HepG2 (cell line): ENCODE results near the gene NPDC1. TPM values are rescaled to one million over a fixed set of nuclear protein-coding genes. Genes with fewer than 3 reads are reported as not detected.

Experiments used
- HNF4A ChIP-seq: sonication (generic); formaldehyde crosslinking; IDR thresholded peaks from 2 replicates; pipeline ENCODE4 v1.4.0; 2020; ENCODE audit warnings: missing genetic modification reagents
- MAFF ChIP-seq: IDR thresholded peaks from 2 replicates; pipeline ENCODE4 v1.6.1; 2011; ENCODE audit warnings: low read depth, low read length, improper control_type of control experiment
- NFE2L1 ChIP-seq: sonication (generic); formaldehyde crosslinking; IDR thresholded peaks from 2 replicates; pipeline ENCODE4 v1.4.0; 2020; ENCODE audit warnings: missing genetic modification reagents, mild to moderate bottlenecking, borderline replicate concordance
- SOX6 ChIP-seq, 2 experiments: fragments of 450-650 bp in 1 of 2; sonication (generic) in 1 of 2; formaldehyde crosslinking in 1 of 2; IDR thresholded peaks; 2 replicates each; pipeline versions ENCODE4 v1.4.0 to v1.6.1; 2017 to 2020; ENCODE audit warnings: antibody characterized with exemption in 1 of 2, mild to moderate bottlenecking in 1 of 2, missing genetic modification reagents in 1 of 2
- ZNF720 ChIP-seq: sonication (generic); formaldehyde crosslinking; IDR thresholded peaks from 2 replicates; pipeline ENCODE4 v1.4.0; 2020; ENCODE audit warnings: missing genetic modification reagents
- polyA plus RNA-seq, 8 experiments: library from polyadenylated mRNA; depleted of rRNA in 3 of 8; stranded (reverse) in 7 of 8; unstranded in 1 of 8; fragments of >200 nt; fragmentation: Illumina TruSeq in 4 of 8; extraction: Trizol in 4 of 8; gene quantifications; 2 replicates each; pipeline versions ENCODE4 v1.2.1 to v1.2.3, GENCODE V29; 2011 to 2016; ENCODE audit warnings: low read depth in 4 of 8, missing spikeins in 1 of 8, mixed read lengths in 1 of 8; ENCODE audit not compliant: insufficient read depth in 1 of 8
- total RNA-seq, 5 experiments: library from RNA; depleted of rRNA; stranded (reverse); fragments of >200 nt; fragmentation: Illumina TruSeq; extraction: Trizol; gene quantifications; 2 replicates each; pipeline ENCODE4 v1.2.3, GENCODE V29; 2016; ENCODE audit warnings: low read depth in 1 of 5
- TF ChIP-seq, protein P1 (sequence below): sonication (generic); formaldehyde crosslinking; IDR thresholded peaks from 2 replicates; pipeline ENCODE4 v1.5.0; 2020; ENCODE audit warnings: missing genetic modification reagents
- TF ChIP-seq, protein P2 (sequence below): sonication (generic); formaldehyde crosslinking; IDR thresholded peaks from 2 replicates; pipeline ENCODE4 v1.4.0; 2020; ENCODE audit warnings: missing genetic modification reagents
- TF ChIP-seq, protein P3 (sequence below): sonication (generic); formaldehyde crosslinking; IDR thresholded peaks from 2 replicates; pipeline ENCODE4 v1.4.0; 2020; ENCODE audit warnings: missing genetic modification reagents, borderline replicate concordance
- TF ChIP-seq, protein P4 (sequence below): sonication (generic); formaldehyde crosslinking; IDR thresholded peaks from 2 replicates; pipeline ENCODE4 v1.4.0; 2020; ENCODE audit warnings: missing genetic modification reagents
- TF ChIP-seq, protein P5 (sequence below): sonication (generic); formaldehyde crosslinking; IDR thresholded peaks from 2 replicates; pipeline ENCODE4 v1.5.0; 2020; ENCODE audit warnings: mild to moderate bottlenecking, missing genetic modification reagents, borderline replicate concordance

Gene NPDC1
- total and polyA plus RNA-seq, 2 of the 13 experiments (the other 11 are each of a cell fraction or from before 2014, with no cell fraction given) = 0.84 to 5.4 TPM

DNA sequence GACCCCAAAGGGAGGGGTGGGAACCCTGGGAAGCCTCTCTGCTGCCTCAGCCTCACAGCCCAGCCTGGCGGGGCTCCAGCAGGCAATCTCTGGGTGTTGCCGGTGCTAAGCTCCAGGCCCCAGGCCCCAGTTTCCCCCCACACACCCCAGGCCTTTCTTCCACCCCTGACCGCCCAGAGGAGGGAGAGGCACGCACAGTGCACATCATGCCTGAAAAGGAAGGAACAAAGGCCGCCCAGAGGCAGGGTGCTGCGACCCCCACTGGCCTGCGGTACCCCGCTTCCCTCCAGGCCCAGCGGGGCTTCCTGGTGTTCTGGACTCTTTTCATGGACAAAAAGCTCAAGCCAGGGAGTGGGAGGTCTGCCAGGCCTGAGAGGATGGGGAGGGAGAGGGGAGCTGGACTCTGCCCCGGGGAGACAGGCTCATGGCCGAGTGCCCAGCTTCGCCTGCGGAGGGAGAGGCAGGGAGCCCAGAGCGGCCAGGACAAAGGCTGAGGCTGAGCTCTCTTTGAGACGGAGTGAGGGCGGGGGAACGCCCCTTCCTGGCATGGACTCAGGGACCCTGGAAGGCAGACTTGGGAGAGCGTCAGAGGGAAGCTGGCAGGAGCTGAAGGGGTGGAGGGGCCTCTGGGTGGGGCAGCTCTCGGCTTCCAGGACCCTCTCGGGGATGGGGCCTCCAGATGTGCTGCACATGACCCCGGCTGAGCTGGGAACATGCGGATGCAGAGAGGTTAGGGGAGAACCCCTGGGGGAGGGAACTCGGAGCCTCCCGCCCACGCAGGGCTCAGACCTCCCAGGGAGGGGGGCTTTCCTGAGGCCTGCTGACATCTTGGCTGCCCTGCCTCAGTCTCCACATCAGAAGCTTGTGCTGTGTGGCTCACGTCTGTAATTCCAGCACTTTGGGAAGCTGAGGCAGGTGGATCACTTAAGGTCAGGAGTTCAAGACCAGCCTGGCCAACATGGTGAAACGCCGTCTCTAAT is 9.7 kb upstream of the NPDC1 start (continued):
- TF ChIP-seq, protein P1, sequence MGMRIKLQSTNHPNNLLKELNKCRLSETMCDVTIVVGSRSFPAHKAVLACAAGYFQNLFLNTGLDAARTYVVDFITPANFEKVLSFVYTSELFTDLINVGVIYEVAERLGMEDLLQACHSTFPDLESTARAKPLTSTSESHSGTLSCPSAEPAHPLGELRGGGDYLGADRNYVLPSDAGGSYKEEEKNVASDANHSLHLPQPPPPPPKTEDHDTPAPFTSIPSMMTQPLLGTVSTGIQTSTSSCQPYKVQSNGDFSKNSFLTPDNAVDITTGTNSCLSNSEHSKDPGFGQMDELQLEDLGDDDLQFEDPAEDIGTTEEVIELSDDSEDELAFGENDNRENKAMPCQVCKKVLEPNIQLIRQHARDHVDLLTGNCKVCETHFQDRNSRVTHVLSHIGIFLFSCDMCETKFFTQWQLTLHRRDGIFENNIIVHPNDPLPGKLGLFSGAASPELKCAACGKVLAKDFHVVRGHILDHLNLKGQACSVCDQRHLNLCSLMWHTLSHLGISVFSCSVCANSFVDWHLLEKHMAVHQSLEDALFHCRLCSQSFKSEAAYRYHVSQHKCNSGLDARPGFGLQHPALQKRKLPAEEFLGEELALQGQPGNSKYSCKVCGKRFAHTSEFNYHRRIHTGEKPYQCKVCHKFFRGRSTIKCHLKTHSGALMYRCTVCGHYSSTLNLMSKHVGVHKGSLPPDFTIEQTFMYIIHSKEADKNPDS (CRISPR knock-in tag) = no peak; the same call in 1 of the 2 replicates
- TF ChIP-seq, protein P2, sequence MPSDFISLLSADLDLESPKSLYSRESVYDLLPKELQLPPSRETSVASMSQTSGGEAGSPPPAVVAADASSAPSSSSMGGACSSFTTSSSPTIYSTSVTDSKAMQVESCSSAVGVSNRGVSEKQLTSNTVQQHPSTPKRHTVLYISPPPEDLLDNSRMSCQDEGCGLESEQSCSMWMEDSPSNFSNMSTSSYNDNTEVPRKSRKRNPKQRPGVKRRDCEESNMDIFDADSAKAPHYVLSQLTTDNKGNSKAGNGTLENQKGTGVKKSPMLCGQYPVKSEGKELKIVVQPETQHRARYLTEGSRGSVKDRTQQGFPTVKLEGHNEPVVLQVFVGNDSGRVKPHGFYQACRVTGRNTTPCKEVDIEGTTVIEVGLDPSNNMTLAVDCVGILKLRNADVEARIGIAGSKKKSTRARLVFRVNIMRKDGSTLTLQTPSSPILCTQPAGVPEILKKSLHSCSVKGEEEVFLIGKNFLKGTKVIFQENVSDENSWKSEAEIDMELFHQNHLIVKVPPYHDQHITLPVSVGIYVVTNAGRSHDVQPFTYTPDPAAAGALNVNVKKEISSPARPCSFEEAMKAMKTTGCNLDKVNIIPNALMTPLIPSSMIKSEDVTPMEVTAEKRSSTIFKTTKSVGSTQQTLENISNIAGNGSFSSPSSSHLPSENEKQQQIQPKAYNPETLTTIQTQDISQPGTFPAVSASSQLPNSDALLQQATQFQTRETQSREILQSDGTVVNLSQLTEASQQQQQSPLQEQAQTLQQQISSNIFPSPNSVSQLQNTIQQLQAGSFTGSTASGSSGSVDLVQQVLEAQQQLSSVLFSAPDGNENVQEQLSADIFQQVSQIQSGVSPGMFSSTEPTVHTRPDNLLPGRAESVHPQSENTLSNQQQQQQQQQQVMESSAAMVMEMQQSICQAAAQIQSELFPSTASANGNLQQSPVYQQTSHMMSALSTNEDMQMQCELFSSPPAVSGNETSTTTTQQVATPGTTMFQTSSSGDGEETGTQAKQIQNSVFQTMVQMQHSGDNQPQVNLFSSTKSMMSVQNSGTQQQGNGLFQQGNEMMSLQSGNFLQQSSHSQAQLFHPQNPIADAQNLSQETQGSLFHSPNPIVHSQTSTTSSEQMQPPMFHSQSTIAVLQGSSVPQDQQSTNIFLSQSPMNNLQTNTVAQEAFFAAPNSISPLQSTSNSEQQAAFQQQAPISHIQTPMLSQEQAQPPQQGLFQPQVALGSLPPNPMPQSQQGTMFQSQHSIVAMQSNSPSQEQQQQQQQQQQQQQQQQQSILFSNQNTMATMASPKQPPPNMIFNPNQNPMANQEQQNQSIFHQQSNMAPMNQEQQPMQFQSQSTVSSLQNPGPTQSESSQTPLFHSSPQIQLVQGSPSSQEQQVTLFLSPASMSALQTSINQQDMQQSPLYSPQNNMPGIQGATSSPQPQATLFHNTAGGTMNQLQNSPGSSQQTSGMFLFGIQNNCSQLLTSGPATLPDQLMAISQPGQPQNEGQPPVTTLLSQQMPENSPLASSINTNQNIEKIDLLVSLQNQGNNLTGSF = no peak
- TF ChIP-seq HNF4A (peak; percentile 96), ZNF720 (no peak), NFE2L1 (no peak), SOX6 (IDR thresholded peaks at IDR 0.05) (no peak), SOX6 (CRISPR knock-in tag; IDR thresholded peaks at IDR 0.05) (peak; percentile 83), MAFF (no peak)
- TF ChIP-seq, protein P3, sequence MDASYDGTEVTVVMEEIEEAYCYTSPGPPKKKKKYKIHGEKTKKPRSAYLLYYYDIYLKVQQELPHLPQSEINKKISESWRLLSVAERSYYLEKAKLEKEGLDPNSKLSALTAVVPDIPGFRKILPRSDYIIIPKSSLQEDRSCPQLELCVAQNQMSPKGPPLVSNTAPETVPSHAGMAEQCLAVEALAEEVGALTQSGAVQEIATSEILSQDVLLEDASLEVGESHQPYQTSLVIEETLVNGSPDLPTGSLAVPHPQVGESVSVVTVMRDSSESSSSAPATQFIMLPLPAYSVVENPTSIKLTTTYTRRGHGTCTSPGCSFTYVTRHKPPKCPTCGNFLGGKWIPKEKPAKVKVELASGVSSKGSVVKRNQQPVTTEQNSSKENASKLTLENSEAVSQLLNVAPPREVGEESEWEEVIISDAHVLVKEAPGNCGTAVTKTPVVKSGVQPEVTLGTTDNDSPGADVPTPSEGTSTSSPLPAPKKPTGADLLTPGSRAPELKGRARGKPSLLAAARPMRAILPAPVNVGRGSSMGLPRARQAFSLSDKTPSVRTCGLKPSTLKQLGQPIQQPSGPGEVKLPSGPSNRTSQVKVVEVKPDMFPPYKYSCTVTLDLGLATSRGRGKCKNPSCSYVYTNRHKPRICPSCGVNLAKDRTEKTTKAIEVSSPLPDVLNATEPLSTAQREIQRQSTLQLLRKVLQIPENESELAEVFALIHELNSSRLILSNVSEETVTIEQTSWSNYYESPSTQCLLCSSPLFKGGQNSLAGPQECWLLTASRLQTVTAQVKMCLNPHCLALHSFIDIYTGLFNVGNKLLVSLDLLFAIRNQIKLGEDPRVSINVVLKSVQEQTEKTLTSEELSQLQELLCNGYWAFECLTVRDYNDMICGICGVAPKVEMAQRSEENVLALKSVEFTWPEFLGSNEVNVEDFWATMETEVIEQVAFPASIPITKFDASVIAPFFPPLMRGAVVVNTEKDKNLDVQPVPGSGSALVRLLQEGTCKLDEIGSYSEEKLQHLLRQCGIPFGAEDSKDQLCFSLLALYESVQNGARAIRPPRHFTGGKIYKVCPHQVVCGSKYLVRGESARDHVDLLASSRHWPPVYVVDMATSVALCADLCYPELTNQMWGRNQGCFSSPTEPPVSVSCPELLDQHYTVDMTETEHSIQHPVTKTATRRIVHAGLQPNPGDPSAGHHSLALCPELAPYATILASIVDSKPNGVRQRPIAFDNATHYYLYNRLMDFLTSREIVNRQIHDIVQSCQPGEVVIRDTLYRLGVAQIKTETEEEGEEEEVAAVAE (CRISPR knock-in tag) = no peak; the same call in 1 of the 2 replicates
- TF ChIP-seq, protein P4, sequence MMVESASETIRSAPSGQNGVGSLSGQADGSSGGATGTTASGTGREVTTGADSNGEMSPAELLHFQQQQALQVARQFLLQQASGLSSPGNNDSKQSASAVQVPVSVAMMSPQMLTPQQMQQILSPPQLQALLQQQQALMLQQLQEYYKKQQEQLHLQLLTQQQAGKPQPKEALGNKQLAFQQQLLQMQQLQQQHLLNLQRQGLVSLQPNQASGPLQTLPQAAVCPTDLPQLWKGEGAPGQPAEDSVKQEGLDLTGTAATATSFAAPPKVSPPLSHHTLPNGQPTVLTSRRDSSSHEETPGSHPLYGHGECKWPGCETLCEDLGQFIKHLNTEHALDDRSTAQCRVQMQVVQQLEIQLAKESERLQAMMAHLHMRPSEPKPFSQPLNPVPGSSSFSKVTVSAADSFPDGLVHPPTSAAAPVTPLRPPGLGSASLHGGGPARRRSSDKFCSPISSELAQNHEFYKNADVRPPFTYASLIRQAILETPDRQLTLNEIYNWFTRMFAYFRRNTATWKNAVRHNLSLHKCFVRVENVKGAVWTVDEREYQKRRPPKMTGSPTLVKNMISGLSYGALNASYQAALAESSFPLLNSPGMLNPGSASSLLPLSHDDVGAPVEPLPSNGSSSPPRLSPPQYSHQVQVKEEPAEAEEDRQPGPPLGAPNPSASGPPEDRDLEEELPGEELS (CRISPR knock-in tag) = peak; percentile 60; the same call in 1 of the 2 replicates
- TF ChIP-seq, protein P5, sequence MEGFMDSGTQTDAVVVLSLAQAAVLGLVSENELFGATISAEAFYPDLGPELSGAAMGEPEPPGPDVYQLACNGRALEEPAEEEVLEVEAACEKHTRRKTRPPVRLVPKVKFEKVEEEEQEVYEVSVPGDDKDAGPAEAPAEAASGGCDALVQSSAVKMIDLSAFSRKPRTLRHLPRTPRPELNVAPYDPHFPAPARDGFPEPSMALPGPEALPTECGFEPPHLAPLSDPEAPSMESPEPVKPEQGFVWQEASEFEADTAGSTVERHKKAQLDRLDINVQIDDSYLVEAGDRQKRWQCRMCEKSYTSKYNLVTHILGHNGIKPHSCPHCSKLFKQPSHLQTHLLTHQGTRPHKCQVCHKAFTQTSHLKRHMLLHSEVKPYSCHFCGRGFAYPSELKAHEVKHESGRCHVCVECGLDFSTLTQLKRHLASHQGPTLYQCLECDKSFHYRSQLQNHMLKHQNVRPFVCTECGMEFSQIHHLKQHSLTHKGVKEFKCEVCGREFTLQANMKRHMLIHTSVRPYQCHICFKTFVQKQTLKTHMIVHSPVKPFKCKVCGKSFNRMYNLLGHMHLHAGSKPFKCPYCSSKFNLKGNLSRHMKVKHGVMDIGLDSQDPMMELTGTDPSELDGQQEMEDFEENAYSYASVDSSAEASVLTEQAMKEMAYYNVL = peak; percentile 59; the same call in 1 of the 2 replicates
